ENCODE results near the gene MRPL11.
"Not testable (repeated sequence)": the region's sequence is repeated elsewhere in the genome, so short reads cannot be mapped to it uniquely, and the experiment has no call there.

The MRPL11 gene

DNA sequence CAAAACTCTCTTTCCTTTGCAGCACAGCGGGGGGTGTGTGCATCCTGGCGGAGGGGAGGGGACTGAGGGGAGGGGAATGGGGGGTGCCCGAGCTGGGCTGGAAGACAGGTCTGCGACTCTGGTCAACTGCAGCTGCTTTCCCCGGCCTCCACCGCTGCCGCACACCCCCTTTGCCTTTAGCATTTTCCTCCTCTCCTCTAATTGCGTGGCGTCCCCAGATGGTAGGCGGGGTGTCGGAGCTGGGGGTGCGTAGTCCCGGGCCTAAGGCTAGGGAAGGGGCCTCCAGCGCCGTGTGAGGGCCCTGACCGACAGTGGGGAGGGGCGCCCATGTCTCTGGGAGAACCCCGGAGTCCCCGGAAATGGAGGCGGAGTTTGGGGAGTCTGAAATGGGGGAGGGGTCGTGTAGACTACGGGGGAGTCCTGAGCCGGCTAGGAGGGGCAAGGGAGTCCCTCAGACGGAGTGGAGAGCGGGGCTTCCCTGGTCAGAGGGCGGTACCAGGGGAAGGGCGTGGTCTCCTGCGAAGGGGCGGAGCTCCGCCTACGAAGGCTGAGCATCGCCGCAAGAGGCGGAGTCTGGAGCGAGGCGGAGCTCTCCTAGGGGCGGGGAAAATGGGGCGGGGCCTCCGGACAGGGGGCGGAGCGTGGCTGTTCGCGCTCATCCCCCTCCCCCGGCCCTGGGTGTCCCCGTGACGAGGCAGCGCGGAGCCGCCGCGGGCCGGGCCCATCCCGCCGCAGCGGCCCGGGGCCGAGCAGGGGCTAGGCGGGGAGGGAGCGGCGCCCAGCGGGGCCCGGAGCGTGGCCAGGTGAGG is 27.8 kb upstream of the MRPL11 start, which contains the start of gene PELI3:
TSS of gene PELI3 (plus strand) at position 681 of the 809 bp plus-strand sequence. CDS start 1,224 bp downstream, outside the sequence.
- DNase-seq = peak; percentile 85

DNA sequence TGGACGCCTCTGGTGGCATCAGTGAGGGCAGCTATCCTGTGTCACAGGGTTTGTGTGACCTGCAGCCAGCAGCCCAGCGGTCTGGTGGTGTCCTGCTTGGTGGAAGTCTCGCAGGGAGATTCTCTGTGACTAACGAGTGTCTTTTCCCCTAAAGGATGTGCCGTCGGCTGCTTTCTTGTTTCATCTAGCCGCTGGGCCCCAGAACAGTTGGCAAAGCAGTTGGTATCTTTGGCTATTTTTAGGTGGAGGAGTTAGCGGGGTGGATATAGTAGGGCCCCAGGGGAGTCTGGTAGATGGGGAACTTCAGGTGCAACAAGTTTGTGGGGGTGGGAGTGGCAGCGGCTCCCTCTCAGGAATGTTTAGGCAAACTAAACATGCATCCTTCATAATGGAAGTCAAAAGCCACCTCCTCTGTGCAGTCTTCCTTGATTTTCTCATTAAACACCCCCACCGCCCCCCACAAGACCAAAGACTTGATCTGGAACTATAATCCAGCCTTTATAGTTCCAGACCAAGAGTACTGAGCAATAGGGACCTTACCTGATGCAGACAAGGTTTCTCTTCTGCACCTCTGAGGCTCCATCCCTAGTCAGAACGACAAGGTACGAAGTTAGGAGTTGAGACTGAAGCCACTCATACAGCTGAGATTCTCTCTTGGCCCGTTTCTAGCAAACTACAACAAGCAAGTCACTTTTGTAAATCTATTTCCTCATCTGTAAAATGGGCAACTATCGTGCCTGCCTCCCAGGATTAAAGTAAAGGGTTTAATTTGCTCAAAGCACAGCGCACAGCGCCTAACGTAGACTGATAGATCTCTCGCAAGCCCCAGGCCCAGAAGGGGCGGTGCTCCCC is 27.0 kb upstream of the MRPL11 start:
- no peak for DNase-seq

DNA sequence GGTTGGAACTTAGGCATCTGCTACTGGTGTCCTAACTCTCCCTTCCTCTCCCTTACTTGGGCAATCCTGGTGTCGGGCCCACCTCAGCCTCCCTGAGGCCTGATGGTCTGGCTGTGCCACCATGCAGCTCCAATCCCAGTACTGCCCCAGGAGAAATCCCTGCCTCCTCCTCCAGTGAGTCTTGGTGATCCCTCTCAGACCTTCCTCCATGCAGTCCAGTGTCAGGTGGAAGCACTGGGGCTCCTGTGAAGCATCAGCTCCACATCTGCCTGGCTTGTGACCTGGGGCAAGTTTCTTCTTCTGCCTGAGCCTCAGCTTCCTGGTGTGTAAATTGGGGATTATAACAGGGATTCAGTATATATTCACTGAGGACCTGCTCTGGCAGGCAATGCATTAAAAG is 26.3 kb upstream of the MRPL11 start:
- no peak for DNase-seq

DNA sequence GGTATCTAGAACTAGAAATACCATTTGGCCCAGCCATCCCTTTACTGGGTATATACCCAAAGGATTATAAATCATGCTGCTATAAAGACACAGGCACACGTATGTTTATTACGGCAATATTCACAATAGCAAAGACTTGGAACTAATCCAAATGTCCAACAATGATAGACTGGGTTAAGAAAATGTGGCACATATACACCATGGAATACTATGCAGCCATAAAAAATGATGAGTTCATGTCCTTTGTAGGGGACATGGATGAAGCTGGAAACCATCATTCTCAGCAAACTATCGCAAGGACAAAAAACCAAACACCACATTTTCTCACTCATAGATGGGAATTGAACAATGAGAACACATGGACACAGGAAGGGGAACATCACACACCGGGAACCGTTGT is 25.5 kb upstream of the MRPL11 start:
- not testable (repeated sequence) for DNase-seq

DNA sequence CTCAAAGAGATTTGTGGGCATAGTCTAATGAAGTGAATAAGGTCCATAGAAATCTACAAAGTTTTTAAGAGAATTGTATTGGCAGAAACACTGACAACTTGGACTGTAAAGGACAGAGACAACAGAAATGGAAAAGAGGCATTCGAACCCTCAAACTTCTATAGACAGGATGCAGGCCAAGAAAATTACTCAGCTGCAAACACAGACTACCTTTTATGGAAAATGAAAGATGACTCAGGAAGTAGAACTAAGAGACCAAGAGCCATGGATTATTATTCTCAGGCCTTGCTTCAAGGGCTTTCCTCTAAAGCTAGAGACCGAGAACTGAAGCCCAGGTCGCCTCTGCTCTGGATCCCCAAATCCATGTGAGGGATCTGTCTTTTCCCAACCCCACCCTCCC is 24.3 kb upstream of the MRPL11 start:
- no peak for DNase-seq

DNA sequence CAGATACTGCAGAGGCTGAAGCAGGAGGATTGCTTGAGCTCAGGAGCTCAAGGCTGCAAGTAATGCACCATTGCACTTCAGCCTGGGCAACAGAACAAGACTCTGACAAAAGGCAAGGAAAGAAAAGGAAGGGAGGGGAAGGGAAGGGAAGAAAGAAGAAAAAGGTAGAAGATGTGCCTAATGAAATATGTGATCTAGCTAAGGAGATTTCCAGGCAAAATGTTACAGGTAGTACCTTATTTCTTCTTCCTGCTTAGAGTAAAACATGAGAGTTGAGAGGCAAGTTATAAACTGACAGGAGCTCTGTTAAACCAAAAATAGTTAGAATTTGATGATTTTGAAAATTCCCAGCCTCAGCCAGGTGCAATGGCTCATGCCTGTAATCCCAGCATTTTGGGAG is 23.4 kb upstream of the MRPL11 start:
- no peak for DNase-seq

DNA sequence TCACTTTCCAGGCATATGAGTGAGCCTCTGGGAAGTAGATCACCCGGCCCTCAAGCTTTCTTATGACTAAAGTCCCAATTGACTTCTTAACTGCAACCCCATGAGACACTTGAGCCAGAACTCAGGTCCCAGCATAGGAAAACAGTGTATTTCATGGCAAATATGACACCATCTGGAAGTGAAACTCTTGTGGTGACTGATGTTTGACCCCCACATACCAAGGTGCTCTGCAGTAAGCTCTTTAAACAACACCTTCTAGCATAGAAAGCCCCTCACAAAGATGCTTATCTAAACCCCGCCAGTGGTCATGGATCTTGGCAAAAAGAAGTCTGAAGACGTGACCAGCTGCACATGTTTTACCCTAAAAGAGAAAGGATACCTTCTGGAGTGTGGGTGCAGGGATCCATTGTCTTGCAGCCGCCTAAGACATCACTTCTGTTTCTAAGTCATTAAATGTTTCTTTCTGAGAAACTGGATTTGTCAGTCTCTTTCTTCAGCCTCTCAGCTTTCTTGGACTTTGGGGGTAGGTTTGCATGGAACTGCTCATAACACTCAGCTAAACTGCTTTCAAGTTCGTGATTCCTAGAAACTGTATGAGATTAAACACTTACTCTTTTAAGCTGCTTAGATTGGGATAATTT is 20.6 kb upstream of the MRPL11 start:
- DNase-seq = no peak

DNA sequence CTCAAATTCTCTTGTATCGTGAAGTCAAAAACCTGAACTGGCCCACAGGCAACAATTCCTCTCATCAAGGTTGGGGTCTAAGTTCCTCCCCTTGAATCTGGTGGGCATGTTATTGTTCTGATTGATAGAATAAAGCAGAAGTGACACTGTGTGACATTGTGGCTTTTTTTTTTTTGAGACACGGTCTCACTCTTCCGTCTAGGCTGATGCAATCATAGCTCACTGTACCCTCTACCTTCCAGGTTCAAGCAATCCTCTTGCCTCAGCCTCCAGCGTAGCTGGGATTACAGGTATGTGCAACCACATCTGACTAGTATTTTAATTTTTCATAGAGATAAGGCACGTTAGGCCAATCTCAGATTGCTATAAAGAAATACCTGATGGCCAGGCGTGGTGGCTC is 19.2 kb upstream of the MRPL11 start:
- DNase-seq = no peak

DNA sequence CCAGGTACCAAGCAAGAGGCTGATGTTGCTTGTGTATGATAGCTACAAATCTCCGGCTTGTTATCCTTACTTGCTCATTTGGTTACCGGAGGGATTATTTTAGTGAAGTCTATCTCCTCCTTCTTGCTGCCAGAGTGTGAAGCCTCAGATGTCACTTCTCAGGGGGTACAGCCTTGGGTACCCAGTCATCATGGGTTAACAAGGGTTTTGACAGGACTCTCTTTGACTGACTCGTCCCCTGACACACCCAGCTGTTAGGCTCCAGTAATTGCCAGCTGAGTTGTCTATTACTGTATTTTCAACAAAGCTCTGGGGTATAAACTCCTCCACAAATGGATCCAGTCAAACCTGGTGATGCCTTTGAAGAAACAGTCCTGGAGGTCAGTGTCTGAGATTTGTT is 16.2 kb upstream of the MRPL11 start:
- DNase-seq = no peak

DNA sequence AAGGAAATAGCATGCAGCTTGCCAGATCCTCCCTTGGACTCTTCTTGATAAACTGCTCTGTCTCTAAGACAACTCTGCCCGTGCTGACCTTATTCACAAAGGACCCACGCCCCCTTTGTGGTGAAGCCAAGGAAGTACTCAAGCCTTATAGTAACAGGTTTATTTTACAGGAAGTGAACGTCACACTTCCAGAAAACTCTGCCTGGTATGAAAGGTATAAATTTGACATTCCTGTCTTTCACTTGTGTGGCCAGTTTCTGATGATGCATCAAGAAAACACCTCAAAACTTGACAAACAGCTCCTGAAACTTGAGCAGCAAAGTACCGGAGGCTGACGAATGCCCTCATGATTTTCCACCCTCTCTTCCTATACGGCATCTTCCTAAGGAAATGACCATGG is 15.6 kb upstream of the MRPL11 start:
- no peak for DNase-seq

DNA sequence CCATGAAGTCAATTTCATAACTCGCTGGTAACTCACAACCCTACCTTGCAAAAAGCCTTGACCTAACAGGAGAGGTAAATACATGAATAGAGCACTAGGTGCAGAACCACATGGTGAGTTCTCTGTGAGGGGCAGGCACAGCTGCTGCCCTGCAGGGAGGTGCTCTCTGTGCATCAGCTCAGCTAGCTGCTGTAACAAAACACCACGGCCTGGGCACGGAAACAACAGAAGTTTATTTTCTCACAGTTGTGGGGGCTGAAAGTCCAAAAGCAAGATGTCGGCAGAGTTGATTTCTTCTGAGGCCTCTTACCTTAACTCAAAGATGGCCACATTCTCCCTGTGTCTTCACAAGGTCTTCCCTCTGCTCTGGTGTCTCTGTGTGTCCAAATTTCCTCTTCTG is 13.0 kb upstream of the MRPL11 start:
- no peak for DNase-seq

DNA sequence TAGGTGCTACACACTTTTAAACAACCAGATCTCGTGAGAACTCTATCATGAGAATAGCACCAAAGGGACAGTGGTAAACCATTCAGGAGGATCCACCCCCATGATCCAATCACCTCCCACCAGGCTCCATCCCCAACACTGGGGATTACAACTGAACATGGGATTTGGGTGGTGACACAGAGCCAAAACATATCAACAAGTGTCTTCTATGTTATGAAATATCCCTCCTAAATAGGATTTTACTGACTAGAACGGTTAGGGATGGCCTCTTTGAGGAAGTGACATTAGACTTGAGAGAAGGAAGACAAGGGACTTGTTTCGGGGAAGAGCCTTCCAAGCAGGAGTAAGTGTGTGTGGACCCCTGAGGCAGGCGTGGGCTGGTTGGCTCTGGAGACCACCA is 11.9 kb upstream of the MRPL11 start:
- no peak for DNase-seq

DNA sequence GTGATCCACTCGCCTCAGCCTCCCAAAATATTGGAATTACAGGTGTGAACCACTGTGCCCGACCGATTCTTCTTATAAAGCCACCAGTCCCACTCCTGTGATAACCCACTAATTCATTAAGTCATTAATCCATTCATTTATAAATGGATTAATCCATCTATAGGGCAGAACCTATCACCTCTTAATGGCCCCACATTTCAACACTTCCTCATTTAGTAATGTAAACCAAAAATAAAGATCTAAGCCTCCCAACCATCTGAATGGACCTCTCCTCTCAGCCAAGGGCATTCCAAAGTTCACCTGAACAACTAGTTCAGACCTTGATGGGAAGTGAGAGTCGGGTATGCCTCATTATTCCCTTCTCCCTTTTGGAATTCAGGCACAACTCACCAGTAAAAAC is 9.9 kb upstream of the MRPL11 start:
- no peak for DNase-seq

DNA sequence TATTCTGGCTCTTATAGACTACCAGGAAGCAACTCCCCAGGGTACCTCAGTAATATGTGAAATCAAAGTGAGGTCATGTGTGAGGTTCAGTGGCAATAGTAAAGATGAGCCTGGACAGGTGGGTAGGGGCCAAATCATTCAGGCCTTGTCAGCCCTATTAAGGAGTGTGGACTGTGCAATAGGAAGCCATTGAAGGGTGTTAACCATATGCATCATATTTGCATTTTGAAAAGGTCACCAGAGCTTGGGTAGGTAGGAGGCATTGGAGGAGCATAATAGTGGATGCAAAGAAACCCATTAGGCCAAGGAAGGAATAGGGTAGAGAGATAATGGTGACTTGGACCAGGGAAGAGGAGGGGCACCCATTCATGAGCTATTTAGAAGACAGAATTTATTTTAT is 8.4 kb upstream of the MRPL11 start:
- DNase-seq = no peak

DNA sequence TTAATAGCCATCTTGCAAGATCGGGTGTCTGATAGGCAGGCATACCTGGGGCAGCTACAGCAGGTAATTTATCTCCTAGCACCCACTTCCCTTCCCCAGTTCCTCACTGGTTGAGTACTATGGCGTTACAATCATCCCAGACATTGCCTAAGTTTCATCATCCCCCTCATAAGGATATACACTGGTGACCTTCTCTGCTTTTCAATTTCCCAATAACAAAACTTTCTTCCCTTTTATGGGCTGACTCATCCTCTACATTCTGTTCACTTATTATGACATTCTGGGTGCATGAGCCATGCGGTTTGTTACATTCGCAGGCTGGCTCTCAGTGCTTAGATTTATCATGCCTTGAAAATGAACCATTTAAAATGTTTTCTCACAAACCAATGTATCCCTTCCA is 5.0 kb upstream of the MRPL11 start:
- no peak for DNase-seq

DNA sequence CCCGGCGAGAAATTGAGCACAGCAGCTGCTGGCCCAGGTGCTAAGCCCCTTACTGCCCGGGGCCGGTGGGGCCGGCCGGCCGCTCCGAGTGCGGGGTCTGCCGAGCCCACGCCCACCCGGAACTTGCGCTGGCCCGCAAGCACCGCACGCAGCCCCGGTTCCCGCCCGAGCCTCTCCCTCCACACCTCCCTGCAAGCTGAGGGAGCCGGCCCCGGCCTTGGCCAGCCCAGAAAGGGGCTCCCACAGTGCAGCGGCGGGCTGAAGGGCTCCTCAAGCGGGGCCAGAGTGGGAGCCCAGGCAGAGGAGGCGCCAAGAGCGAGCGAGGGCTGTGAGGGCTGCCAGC is 2.3 kb upstream of the MRPL11 start:
- DNase-seq = not testable (repeated sequence)

DNA sequence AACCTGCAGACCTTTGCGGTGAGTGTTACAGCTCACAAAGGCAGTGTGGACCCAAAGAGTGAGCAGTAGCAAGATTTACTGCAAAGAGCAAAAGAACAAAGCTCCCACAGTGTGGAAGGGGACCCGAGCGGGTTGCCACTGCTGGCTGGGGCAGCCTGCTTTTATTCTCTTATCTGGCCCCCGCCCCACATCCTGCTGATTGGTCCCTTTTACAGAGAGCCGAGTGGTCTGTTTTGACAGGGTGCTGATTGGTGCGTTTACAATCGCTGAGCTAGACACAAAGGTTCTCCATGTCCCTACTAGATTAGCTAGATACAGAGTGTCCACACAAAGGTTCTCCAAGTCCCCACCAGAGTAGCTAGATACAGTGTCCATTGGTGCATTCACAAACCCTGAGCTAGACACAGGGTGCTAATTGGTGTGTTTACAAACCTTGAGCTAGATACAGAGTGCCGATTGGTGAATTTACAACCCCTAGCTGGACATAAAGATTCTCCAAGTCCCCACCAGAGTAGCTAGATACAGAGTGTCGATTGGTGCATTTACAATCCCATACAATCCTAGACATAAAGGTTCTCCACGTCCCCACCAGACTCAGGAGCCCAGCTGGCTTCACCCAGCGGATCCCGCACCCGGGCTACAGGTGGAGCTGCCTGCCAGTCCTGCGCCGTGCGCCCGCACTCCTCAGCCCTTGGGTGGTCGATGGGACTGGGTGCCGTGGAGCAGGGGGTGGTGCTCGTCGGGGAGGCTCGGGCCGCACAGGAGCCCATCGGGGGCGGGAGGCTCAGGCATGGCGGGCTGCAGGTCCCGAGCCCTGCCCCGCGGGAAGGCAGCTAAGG is 1.7 kb upstream of the MRPL11 start:
- not testable (repeated sequence) for DNase-seq

DNA sequence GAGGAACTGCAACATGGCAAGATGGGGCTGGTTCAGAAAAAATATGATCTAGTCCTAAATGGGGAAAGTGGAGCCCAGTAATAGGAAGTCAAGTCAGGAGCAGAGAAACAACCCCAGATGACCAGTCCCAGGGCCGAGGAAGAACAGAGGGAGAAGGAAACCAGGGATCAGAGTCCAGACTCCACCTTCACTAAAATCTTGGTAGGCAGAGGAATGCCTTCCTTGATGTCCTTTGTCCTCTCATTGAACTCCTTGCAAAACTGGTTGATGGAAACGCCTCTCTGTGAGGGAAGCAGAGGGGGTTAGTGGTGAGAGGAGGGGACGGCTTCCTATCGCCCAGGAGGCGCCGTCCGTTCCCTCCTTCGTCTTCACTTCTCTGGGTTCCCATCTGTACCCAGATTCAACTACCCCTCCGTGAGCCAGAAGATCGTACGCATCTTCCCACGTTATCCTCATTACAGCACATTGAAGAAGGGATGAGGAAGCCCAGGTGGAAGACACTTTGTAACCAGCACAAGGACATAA is 607 bp downstream of the MRPL11 start:
- DNase-seq = no peak

DNA sequence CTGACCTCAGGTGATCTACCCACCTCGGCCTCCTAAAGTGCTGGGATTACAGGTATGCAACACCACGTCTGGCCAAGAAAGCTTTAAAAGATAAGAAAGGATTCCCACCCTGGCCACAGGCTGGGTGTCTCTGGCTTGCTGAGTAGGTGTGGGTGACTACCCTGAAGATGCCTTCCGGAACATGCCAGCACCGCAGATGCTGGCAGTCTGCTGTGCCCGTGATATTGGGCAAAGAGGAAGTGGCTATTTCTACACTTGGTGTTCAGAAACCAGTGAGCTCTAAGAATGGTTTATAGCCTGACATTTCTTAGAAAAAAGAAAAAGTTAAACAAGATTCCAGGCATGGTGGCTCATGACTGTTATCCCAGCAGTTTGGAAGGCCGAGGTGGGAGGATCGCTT is 6.1 kb downstream of the MRPL11 start:
- DNase-seq = no peak

DNA sequence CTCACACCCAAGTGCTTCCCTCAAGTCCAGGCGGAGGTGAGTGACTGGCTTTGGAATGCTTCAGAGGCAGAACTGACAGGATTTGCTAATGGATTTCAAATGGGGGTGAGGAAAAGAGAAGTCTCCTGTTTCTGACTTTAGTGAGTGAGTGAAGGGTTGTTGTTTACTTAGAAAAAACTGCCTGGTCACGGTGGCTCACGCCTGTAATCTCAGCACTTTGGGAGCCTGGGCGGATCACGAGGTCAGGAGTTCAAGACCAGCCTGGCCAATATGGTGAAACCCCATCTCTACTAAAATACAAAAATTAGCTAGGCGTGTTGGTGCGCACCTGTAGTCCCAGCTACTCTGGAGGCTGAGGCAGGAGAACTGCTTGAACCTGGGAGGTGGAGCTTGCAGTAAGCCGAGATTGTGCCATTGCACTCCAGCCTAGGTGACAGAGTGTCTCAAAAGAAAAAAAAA is 6.7 kb downstream of the MRPL11 start:
- DNase-seq = not testable (repeated sequence)

DNA sequence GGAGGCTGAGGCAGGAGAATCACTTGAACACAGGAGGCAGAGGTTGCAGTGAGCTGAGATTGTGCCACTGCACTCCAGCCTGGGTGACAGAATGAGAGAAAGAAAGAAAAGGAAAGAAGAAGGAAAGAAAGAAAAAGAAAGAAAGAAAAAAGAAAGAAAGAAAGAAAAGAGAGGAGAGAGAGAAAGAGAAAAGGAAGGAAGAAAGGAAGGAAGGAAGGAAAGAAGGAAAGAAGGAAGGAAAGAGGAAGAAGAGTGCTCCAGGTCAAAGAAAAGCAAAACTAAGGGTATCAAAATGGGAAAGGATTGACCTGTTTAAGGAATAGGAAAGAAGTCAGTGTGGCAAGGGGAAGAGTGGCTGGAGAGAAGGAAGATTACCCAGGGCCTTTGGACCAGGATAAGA is 7.4 kb downstream of the MRPL11 start:
- DNase-seq = not testable (repeated sequence)

DNA sequence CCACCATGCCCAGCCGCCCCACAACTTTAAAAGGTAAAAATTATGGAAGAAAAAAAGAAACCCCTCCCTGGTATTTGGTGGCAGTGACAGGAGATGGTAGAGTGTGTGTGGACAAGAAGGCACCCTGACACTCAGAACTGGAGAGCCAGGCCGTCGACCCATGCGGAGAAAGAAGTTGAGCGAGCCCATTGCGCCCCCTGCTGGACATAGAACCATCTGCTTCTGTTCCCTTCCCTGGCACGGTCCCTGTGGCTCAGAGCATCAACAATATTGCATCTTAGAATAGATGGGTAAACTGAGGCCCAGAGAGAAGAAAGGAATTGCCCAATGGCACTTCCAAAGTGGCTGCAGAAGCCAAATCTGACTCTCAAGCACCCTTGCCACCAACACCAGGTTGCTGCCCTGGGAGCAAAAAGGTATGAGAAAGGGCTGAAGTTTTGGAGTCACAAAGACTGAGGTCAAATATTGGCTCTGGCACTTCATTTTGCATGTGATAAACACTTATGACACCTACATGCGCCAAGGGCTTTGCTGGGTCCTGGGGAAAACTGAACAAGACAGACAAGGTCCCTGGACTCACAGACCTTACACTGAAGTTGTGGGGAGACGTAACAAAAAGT is 8.6 kb downstream of the MRPL11 start:
- DNase-seq = peak; percentile 57

All from NCI-H526 treated with DMSO at 0.1 percent for 48 hours (cell line).